T-helper 1 cell treated with Interleukin-12 subunit alpha and Interleukin-12 subunit beta and Interleukin-4 antibody, amounts not matched to agents 30 ng/mL and 1 ng/mL, for 36 hours (primary cell): ENCODE data around the gene ATP1A4. TPM values are rescaled to one million over a fixed set of nuclear protein-coding genes. Genes with fewer than 3 reads are reported as not detected.

Experiments used
- intact Hi-C: fragments of 100-400 bp; cut with micrococcal nuclease; formaldehyde crosslinking; loops from one replicate; pipeline ENCODE4 v1.15.1; 2024
- total RNA-seq: library from RNA; stranded (reverse); gene quantifications from 2 replicates; pipeline ENCODE4 v1.2.3, GENCODE V29; 2022

ATP1A4 gene
- total RNA-seq, 1 donor from 2014 or later, result not detected

DNA sequence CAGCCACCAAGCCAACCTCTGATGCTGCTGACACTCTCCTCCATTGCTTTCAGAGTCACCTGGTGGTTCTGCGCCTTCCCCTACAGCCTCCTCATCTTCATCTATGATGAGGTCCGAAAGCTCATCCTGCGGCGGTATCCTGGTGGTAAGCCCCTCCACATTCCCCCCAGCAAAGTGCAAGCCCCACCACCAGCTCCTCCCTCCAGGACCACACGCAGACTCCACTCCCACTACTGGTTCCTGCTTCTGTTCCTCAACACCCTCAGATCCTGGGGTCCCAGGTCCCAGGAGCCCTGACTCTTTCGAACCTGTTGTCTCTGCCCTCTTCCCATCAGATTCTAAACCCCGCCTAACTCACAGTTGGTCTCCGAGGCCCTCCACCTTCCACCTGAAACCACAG, 11.6 kb upstream of the ATP1A4 start:
- intact Hi-C loops, result no loop called here

DNA sequence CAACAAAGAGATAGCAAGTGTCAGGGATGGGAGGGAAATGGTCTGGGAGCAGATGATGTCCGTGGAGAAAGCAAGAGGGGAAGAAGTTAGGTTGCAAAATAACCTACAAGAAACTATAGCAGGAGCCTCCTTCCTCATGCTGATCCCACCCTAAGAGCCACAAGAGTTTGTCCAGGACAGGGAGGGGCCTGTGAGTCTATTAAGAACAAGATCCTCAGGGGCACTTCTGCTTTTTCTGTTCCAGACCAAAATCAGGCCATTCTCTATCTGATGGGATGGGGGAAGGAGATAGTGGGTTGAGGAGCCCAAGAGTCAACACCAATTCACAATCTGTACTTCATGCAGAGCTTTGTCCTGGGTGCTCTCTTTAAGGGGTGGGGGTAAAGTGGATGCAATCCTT, 7.7 kb upstream of the ATP1A4 start:
- intact Hi-C loops, result no loop called here

DNA sequence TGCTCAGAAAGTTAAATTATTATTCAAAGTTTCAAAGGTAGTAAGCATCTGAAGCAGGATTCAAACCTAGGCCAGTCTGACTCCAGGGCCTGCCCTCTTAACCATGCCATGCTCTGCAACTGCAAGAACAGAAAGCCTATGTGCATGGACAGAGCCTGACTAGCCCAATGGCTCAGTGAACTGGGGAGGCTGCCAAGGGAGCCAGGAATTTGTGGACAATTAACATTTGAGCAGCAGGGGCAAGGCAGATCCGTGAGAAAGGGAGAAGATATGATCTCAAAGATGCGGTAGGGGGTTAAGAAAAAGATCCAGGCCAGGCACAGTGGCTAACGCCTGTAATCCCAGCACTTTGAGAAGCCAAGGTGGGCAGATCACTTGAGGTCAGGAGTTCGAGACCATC, 6.5 kb upstream of the ATP1A4 start:
- intact Hi-C loops, result no loop called here

DNA sequence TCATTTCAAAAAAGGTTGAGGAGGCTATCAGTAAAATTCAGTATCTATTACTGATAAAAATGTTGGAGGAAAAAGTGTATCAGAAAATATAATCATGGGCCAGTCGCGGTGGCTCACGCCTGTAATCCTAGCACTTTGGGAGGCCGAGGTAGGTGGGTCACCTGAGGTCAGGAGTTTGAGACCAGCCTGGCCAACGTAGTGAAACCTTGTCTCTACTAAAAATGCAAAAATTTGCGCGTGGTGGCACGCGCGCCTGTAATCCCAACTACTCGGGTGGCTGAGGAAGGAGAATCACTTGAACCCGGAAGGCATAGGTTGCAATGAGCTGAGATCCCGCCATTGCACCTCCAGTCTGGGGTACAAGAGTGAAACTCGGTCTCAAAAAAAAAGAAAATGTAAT, 5.3 kb upstream of the ATP1A4 start:
- intact Hi-C loops, result no loop called here

DNA sequence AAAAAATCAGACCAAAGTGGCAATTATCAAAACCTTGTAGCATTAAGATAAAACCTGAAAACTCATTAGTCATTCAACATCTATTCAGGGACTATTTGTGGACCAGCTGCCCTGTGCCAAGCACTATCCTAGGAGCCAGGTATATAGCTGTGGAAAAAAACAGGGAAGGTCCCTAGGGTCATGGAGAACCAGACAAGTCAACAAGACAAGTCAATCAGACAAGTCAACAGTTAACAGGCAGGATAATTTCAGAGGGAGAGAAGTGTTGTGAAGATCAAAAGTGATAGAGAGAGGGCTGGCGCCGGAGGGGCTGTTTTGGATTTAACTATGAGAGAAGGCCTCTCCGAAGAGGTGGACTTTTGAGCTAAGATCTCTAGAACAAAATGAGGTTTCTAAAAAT, 3.3 kb upstream of the ATP1A4 start:
- intact Hi-C loops, result no loop called here

DNA sequence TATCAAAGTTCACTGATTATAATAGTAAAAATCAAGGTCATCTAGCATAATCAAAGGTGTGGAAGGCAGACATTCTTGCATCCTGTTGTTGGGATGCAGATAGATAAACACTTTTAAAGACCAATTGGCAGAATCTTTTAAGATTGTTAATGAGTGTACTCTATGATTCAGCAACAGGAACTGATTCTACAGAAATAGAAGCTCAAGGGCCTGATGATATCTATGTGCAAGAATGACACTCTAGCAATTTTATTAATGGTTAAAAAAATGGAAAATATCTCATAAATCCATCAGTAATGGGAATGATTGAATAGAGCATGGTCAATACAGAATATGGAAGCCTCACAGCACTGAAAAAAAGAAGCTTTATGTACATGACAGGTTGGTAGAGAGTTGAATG, 2.2 kb upstream of the ATP1A4 start:
- intact Hi-C loops, result no loop called here

DNA sequence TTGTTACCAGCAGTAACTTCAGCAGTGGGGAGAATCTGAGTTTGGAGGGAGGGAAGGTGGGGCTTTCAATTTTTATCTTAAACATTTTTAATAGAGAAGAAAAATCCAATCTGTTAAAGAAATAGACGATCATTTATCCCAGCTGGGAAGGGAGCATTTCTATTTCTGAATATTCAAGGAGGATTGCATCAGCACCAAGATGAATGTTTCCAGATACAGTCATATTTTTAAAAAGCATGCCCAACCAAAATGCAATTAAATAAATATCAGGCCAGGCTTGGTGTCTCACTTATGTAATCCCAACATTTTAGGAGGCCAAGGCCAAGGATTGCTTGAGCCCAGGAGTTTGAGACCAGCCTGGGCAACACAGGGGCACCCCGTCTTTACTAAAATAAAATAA, 1.7 kb upstream of the ATP1A4 start:
- intact Hi-C loops, result no loop called here

DNA sequence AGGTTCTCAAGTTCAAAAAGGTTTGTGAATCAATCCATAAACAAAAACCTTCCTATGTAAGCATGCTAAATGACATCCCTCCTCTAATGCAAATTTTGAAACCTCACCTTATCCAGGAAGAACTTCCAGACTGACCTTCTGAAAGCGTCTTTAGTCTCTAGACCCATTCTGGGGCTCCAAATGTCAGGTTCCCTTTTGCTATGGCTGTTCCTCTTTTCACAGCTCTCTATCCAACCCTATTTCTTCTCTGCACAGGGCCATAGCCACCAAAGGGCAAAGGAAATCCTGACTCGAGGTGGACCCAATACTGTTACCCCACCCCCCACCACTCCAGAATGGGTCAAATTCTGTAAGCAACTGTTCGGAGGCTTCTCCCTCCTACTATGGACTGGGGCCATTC, 3.4 kb downstream of the ATP1A4 start:
- intact Hi-C loops, result no loop called here

DNA sequence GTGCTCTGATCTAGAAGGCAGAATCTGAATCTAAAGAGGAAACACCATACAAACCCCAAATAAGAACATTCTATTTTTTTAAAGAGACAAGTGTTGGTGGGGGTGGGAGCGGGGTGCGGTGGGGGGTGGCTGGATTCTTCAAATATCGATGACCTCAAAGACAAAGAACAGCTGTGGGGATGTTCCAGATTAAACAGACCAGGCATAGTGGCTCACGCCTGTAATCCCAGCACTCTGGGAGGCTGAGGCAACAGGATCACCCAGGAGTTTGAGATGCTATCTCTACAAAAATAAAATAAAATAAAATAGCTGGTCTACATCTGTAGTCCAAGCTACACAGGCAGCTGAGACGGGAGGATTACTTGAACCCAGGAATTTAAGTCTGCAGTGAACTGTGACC, 5.0 kb downstream of the ATP1A4 start:
- intact Hi-C loops, result no loop called here

DNA sequence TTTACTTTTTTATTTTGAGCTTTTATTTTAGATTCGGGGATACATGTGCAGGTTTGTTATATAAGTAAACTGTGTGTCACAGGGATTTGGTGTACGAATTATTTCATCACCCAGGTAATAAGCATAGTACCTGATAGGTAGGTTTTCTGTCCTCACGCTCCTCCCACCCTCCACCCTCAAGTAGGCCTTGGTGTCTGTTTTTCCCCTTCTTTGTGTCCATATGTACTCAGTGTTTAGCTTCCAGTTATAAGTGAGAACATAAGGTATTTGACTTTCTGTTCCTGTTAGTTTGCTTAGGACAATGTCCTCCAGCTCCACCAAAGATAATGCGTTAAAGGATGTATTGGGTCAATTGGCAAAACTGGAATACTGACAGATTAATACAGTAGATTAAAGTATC, 5.8 kb downstream of the ATP1A4 start:
- intact Hi-C loops, result no loop called here

DNA sequence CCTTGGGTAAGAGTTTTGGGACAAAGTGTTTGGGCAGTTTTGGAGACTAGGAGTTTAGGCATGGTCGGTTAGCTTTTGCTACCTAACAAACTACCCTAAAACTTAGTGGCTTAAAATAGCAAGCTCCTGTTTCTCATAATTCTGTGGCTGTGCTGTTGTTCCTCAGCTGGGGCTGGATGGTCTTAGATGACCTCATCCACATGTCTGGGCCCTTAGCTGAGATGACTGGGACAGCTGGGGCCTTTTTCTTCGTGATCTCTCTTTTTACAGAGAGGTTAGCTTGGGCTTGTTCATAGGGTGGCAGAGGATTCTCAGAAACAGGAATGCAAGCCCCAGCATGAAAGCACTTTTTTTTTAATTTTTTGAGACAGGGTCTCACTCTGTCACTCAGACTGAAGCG, 6.6 kb downstream of the ATP1A4 start:
- intact Hi-C loops, result no loop called here

DNA sequence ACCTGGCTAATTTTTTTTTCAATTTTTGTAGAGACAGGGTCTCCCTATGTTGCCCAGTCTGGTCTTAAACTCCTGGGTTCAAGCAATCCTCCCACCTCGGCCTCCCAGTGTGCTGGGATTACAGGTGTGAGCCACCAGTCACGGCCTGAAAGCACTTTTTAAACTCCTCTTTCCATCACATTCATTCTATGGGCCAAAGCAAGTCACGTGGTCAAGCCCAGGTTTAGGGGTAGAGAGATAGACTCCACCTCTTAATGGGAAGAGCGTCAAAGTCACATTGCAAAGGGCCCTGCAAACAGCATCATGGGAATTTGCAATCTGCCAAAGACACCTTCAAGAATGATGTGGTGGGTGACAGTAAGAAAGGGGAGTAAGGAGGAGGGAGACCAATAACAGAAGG, 7.1 kb downstream of the ATP1A4 start:
- intact Hi-C loops, result no loop called here

DNA sequence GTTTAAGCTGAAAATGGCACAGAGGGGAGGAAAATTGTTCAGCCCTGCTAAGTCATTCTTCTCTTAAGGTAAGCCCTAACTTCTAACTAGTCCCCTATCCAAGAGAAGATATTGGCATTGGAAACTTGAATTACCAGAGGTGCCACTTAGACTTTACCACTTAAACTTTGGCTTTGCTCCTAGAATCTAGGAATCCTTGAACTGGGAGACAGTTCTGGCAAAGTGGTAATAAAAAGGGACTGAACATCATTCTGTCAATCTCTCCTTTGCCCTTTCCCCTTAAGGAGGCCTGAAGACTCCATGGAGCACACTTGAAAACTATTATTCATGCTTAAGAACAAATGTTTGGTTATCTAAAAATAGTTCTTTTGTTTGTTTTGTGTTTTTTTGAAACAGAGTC, 8.4 kb downstream of the ATP1A4 start:
- intact Hi-C loops, result no loop called here

DNA sequence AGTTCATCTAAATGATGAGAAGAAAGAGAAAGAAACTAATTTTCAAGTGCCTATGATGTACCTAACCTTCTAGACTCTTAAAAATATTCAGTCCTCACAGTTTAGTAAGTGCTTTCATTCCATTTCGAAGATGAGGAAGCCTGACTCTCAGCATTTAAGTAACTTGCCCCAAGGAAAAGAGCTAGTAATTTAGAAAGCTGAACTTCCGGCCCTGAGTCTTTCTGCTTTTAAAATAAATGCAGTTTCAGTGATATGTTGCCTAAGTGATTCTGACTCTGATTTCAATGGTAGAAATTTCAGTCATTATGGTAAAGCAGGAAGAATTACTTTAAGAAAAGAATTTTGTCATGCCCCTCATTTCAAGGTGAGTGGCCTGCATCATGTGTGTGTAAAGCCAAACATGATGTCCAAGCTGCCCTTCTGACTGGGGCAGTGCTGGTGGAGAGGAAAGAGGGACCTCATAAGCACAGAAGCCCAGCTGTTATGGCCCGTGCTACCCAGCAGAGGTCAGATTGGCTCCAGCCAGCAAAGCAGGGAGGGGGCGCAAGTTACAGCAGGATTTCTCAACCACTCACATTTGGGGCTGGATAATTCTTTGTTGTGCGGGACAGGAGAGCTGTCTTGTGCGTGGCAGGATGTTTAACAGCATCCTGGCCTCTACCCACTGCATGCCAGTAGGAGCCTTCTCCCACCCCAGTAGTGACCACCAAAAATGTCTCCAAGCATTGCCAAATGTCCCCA, 10.7 kb downstream of the ATP1A4 start:
- intact Hi-C loops, result no loop called here

DNA sequence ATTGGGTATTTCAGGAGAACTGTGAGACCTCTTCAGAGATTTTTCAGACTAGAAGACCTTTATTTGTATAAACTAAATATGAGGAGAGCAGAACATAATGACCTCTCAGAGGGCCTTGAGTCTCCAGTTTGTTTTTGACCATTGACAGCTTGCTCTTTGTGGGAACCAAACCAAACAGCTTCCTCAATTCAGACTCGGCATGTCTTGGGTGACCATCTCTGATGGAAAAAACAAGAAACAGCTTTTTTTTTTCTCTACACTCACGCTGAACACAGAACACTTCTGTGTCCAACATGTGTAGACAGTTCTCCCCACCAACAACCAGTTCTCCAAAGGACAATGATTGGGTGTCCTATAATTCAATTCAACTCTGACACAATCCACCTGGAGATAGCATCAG, 11.5 kb downstream of the ATP1A4 start:
- intact Hi-C loops, result no loop called here

DNA sequence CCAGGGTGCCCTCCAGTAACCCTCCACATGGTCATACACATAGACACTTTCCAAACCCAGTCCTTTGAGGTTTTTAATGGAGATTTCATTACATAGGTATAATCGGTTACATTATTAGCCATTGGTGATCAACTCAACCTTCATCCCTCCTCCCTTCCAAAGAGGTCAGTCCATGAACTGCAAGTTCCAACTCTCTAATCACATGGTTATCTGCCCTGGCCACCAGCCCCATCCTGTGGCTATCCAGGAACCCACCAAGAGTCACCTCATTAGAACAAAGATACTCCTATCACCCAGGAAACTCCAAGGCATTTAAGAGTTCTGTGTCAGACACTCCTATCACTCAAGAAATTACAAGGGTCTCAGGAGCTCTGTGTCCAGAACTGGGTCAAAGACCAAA, 12.2 kb downstream of the ATP1A4 start:
- intact Hi-C loops, result no loop called here

DNA sequence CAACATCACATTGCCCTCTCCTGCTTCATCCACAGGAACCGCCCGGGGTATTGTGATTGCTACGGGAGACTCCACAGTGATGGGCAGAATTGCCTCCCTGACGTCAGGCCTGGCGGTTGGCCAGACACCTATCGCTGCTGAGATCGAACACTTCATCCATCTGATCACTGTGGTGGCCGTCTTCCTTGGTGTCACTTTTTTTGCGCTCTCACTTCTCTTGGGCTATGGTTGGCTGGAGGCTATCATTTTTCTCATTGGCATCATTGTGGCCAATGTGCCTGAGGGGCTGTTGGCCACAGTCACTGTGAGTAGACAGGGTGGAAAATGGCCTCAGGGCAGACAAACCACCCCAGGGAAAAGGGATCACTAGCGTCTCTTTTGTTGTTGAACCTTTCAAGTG, 12.7 kb downstream of the ATP1A4 start:
- intact Hi-C loops, result no loop called here

DNA sequence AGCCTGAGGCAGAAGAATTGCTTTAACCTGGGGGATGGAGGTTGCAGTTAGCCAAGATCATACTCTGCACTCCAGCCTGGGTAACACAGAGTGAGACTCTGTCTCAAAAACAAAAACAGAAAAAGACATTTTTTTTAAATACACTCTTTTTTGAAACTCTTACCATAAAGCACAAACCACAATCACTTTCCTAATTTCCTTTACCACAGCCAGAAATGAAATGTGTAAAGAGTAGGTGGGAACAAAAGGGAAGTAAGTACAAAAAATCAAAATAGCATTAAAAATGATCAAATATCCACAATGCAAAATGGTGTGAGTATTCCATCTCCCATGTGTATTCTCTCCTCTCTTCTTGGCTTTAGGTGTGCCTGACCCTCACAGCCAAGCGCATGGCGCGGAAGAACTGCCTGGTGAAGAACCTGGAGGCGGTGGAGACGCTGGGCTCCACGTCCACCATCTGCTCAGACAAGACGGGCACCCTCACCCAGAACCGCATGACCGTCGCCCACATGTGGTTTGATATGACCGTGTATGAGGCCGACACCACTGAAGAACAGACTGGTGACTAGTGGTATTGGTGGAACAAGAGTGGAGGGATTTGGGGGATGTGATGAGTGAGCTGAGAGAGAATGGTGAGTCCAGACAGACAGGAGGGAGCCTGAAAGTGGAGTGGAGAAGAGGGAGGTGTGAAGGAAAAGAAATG, 14.9 kb downstream of the ATP1A4 start:
- intact Hi-C loops, result no loop called here

DNA sequence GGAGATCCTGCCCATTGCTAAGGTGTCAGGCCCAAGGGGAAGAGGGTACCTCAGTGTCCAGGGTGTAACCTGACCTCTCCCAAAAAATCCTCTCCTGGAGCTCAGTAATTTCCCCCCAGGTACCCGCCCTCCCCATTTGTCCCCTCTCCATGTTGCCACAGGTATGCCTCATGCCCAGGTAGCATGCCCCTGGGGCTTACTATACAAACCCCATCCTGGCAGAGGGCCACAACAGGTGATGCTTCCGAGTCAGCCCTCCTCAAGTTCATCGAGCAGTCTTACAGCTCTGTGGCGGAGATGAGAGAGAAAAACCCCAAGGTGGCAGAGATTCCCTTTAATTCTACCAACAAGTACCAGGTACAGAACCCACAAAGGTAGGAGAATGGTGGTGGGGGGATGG, 15.7 kb downstream of the ATP1A4 start:
- intact Hi-C loops, result no loop called here

DNA sequence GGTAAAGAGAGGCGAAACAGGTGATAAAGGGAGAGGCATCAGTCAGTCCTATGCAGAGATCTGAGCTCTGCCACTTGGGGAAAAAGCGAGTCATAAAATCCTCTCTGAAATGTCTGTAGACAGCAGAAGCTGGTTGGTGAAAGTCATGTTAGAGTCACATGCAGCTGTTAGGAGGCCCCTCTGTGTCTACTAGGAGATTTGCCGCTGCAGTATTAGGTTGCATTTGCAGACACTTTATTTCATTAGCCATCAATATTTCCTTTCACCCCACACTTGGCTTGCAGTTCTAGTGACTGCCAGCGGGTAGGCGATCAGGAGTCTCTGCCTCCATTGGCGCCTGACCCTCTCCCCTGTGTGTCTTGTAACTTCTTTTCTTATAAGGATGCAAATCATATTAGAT, 16.2 kb downstream of the ATP1A4 start:
- intact Hi-C loops, result no loop called here

DNA sequence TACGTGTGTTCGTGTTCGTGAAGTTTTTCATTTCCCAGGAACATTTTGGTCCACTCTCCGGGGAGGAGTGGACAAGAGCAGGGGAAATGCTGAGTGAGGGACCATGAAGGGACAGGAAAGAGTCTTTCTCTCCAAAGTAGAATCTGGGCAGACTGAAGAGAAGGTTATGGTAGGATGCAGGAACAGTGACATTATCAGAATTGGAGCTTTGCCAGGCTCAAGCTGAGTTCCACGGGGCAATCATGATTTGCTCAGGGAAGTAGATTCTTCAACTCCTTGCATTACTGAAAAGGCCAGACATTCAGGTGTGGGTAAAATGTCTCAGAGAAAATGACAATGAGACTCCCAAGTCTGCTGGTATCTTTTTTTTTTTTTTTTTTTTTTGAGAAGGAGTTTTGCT, 16.6 kb downstream of the ATP1A4 start:
- intact Hi-C loops, result no loop called here

DNA sequence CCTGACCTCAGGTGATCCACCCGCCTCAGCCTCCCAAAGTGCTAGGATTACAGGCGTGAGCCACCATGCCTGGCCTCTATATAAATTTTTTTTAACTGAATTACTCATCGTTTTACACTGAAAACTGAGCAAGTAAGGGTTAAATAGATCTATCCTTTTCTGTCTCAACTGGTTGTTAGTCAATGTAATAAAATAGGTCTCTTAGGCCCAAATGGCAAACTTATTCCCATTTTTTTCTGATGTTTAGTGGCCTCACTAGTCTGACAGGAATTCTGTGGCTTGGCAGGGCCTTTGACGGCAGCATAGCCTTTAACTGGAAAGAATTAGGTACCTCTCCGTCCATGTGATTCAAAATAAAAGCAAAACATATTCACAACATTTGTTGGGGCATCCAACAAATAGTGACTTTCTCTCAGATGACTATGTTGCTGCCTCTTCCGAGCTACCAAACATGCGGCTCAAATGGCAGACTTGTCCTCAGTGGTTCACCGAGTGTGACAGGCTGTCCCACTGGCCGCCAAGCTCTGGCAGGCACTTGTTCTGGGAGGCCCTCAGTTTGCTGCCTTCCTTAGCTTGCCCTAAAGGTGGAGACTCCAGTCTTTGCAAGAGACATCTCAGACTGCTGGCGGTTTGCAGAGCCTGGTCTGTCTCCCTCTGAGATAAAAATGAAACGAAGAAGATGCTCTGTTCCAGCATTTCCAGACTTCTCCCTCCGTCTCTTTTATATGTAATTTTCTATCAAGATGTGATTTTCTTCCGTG, 17.4 kb downstream of the ATP1A4 start:
- intact Hi-C loops, result no loop called here
